Measurements from ENCODE around the gene SLC25A6.
"Not testable (repeated sequence)": the region's sequence is repeated elsewhere in the genome, so short reads cannot be mapped to it uniquely, and the experiment has no call there.

SLC25A6 gene

GRCh38 chrX:1391707-1392375 lies at the start of gene SLC25A6:
TSS of gene SLC25A6 (minus strand) at chrX:1392113. CDS start at chrX:1392009, 104 bp downstream.
- DNase-seq (ENCODE audit: low read depth) = peak; percentile 99

- no peak for DNase-seq (ENCODE audit: low read depth)
These were observed 48.6 kb upstream of the SLC25A6 start for GRCh38 chrX:1440506-1440905.

GRCh38 chrX:1435241-1435895 lies 43.5 kb upstream of the SLC25A6 start:
- DNase-seq (ENCODE audit: low read depth) = no peak

GRCh38 chrX:1434871-1435240 lies 42.9 kb upstream of the SLC25A6 start:
- DNase-seq (ENCODE audit: low read depth) = no peak

- no peak for DNase-seq (ENCODE audit: low read depth)
These were observed 41.9 kb upstream of the SLC25A6 start for GRCh38 chrX:1433646-1434357.

GRCh38 chrX:1430451-1430850 lies 38.5 kb upstream of the SLC25A6 start:
- no peak for DNase-seq (ENCODE audit: low read depth)

- DNase-seq (ENCODE audit: low read depth) = no peak
These were observed 35.8 kb upstream of the SLC25A6 start for GRCh38 chrX:1427756-1428155.

- not testable (repeated sequence) for DNase-seq (ENCODE audit: low read depth)
These were observed 34.4 kb upstream of the SLC25A6 start for GRCh38 chrX:1426321-1426720.

- DNase-seq (ENCODE audit: low read depth) = no peak
These were observed 33.5 kb upstream of the SLC25A6 start for GRCh38 chrX:1425381-1425780.

GRCh38 chrX:1424147-1424851 lies 32.4 kb upstream of the SLC25A6 start:
- no peak for DNase-seq (ENCODE audit: low read depth)

GRCh38 chrX:1423215-1423614 lies 31.3 kb upstream of the SLC25A6 start:
- no peak for DNase-seq (ENCODE audit: low read depth)

- DNase-seq (ENCODE audit: low read depth) = no peak
These were observed 30.2 kb upstream of the SLC25A6 start for GRCh38 chrX:1422135-1422465.

- no peak for DNase-seq (ENCODE audit: low read depth)
These were observed 29.7 kb upstream of the SLC25A6 start for GRCh38 chrX:1421433-1422134.

- DNase-seq (ENCODE audit: low read depth) = no peak
These were observed 28.5 kb upstream of the SLC25A6 start for GRCh38 chrX:1420371-1420770.

GRCh38 chrX:1419545-1420355 lies 27.8 kb upstream of the SLC25A6 start:
- DNase-seq (ENCODE audit: low read depth) = no peak

GRCh38 chrX:1418901-1419544 lies 27.1 kb upstream of the SLC25A6 start:
- no peak for DNase-seq (ENCODE audit: low read depth)

GRCh38 chrX:1417921-1418771 lies 26.2 kb upstream of the SLC25A6 start:
- DNase-seq (ENCODE audit: low read depth) = no peak

- DNase-seq (ENCODE audit: low read depth) = no peak
These were observed 25.2 kb upstream of the SLC25A6 start for GRCh38 chrX:1416965-1417760.

GRCh38 chrX:1416327-1416784 lies 24.4 kb upstream of the SLC25A6 start:
- no peak for DNase-seq (ENCODE audit: low read depth)

Measured in activated T-cell treated with anti-CD3 and anti-CD28 coated beads for 24 hours (primary cell).